Activated T-cell treated with anti-CD3 and anti-CD28 coated beads, Interleukin-2, amount 50 U/mL, for 48 hours (primary cell): Measurements from ENCODE around the gene HOXC4.
A peak's percentile ranks its signal among the peaks of the same experiment; 100 is the strongest.
"Not testable (repeated sequence)": the region's sequence is repeated elsewhere in the genome, so short reads cannot be mapped to it uniquely, and the experiment has no call there.

Source experiments
- DNase-seq, 2 experiments: peaks; one replicate each; pipeline ENCODE4 v3.0.0-alpha.2; 2020

HOXC4 gene

GRCh38 chr12:54058128-54058768, 4.6 kb downstream of the HOXC4 start:
- DNase-seq = no peak

GRCh38 chr12:54059668-54060067, 6.0 kb downstream of the HOXC4 start:
- DNase-seq = no peak

- DNase-seq = no peak
Measured at GRCh38 chr12:54060174-54060974, 6.7 kb downstream of the HOXC4 start.

- DNase-seq = no peak
Measured at GRCh38 chr12:54060975-54061778, 7.5 kb downstream of the HOXC4 start.

- no peak for DNase-seq
Measured at GRCh38 chr12:54065677-54066076, 12.0 kb downstream of the HOXC4 start.

GRCh38 chr12:54066408-54066807, 12.8 kb downstream of the HOXC4 start:
- DNase-seq = no peak

- no peak for DNase-seq
Measured at GRCh38 chr12:54068418-54069070, 14.9 kb downstream of the HOXC4 start.

- no peak for DNase-seq
Measured at GRCh38 chr12:54071942-54072341, 18.3 kb downstream of the HOXC4 start.

- DNase-seq = no peak
Measured at GRCh38 chr12:54074308-54074707, 20.7 kb downstream of the HOXC4 start.

GRCh38 chr12:54075409-54075808, 21.8 kb downstream of the HOXC4 start:
- DNase-seq = no peak

- no peak for DNase-seq
Measured at GRCh38 chr12:54075974-54076373, 22.3 kb downstream of the HOXC4 start.

GRCh38 chr12:54077843-54078242, 24.2 kb downstream of the HOXC4 start:
- DNase-seq = not testable (repeated sequence)

GRCh38 chr12:54079115-54079514, 25.5 kb downstream of the HOXC4 start:
- not testable (repeated sequence) for DNase-seq

- DNase-seq = not testable (repeated sequence)
Measured at GRCh38 chr12:54080008-54080924, 26.6 kb downstream of the HOXC4 start.

- DNase-seq = peak; percentile 41 to 48
Measured at GRCh38 chr12:54081053-54081514, 27.4 kb downstream of the HOXC4 start.

- peak; percentile 55 to 65 for DNase-seq
Measured at GRCh38 chr12:54081581-54082396, 28.2 kb downstream of the HOXC4 start.

- peak; percentile 47 to 57 for DNase-seq
Measured at GRCh38 chr12:54082397-54082892, 28.8 kb downstream of the HOXC4 start.

GRCh38 chr12:54088011-54088410, 34.4 kb downstream of the HOXC4 start:
- DNase-seq = not testable (repeated sequence)

GRCh38 chr12:54089465-54089864, 35.8 kb downstream of the HOXC4 start:
- not testable (repeated sequence) for DNase-seq

GRCh38 chr12:54090312-54090711, 36.7 kb downstream of the HOXC4 start:
- DNase-seq = peak in 1 of 2 experiments; percentile 29

GRCh38 chr12:54092943-54093342, 39.3 kb downstream of the HOXC4 start:
- DNase-seq = not testable (repeated sequence)
